HCT116 (cell line): ENCODE measurements around the gene LRRC74A. TPM values are rescaled to one million over a fixed set of nuclear protein-coding genes. Genes with fewer than 3 reads are reported as not detected.

Experiments
- ATAC-seq: fragments of 200-7000 bp; cut with Tn5 transposase; 2 replicates; pipeline ENCODE4 v1.9.1; 2020; ENCODE audit warnings: mild to moderate bottlenecking, moderate library complexity
- BruUV-seq: library from RNA; stranded (reverse); fragments of 400-500 nt; replicated peaks from 2 replicates; lab custom pipeline; 2021; lab: Mats Ljungman, UMichigan
- CTCF ChIA-PET: fragments of 300-600 bp; sonication (Branson Sonifier 250); formaldehyde crosslinking; loops from one replicate; lab custom pipeline; 2021; ENCODE audit warnings: antibody characterized with exemption; lab: Charles Lee
- POLR2A ChIA-PET: fragments of 300-600, 350-600 bp; sonication (Branson Sonifier 250); formaldehyde crosslinking; loops from one replicate; lab custom pipeline; 2021; ENCODE audit warnings: antibody characterized with exemption; lab: Charles Lee
- RAD21 ChIA-PET, 2 experiments: fragments of 300-600 bp; sonication (Branson Sonifier 250); formaldehyde crosslinking; loops; one replicate each; lab custom pipeline; 2023; ENCODE audit warnings: low total read pairs in 2 of 2; ENCODE audit not compliant: uncharacterized antibody in 2 of 2, unreplicated experiment in 2 of 2, low non-redundant PET in 1 of 2; lab: Charles Lee
- DNase-seq: peaks from one replicate; pipeline ENCODE4 v3.0.0-alpha.2; 2010; ENCODE audit warnings: low read depth, low spot score
- H2AFZ ChIP-seq: fragments of 200-600 bp; shearing (Covaris generic), sonication (generic); 2 replicates; pipeline ENCODE4 v1.6.1; 2017; ENCODE audit warnings: low read depth, mixed run types, mixed read lengths, antibody characterized with exemption, low read length; ENCODE audit not compliant: poor library complexity, severe bottlenecking
- H3K27ac ChIP-seq: 2 replicates; pipeline ENCODE4 v1.5.1; 2012; ENCODE audit warnings: low read depth, low read length
- H3K27me3 ChIP-seq: fragments of 200-600 bp; sonication (generic); 2 replicates; pipeline ENCODE4 v1.6.1; 2016; ENCODE audit warnings: mixed run types, low read length, mixed read lengths; ENCODE audit not compliant: insufficient read depth
- H3K36me3 ChIP-seq, 2 experiments: fragments of 200-500 bp in 1 of 2; fragments of 200-600 bp in 1 of 2; sonication (Bioruptor generic) in 1 of 2; sonication (generic) in 1 of 2; 2 replicates each; pipeline versions ENCODE4 v1.5.1 to v1.6.1; 2014 to 2016; ENCODE audit warnings: low read length in 2 of 2, inconsistent platforms in 1 of 2, mixed read lengths in 1 of 2, mixed run types in 1 of 2; ENCODE audit not compliant: insufficient read depth in 2 of 2, control insufficient read depth in 1 of 2
- H3K4me1 ChIP-seq, 2 experiments: fragments of 200-600 bp in 1 of 2; sonication (generic) in 1 of 2; 2 replicates each; pipeline versions ENCODE4 v1.5.1 to v1.6.1; 2012 to 2017; ENCODE audit warnings: low read length in 2 of 2, inconsistent platforms in 1 of 2, mild to moderate bottlenecking in 1 of 2, mixed read lengths in 1 of 2, mixed run types in 1 of 2, moderate library complexity in 1 of 2; ENCODE audit not compliant: insufficient read depth in 2 of 2, control insufficient read depth in 1 of 2
- H3K4me2 ChIP-seq: fragments of 200-600 bp; sonication (generic); 2 replicates; pipeline ENCODE4 v1.6.1; 2017; ENCODE audit warnings: mixed run types, low read length, mixed read lengths
- H3K4me3 ChIP-seq, 2 experiments: fragments of 200-600 bp in 1 of 2; sonication (generic) in 1 of 2; replicated peaks in 1 of 2; 2 replicates each; pipeline ENCODE4 v1.5.1; 2011 to 2016; ENCODE audit warnings: low read length in 2 of 2, control low read depth in 1 of 2, low read depth in 1 of 2, mild to moderate bottlenecking in 1 of 2, mixed read lengths in 1 of 2, mixed run types in 1 of 2
- H3K79me2 ChIP-seq: fragments of 200-600 bp; sonication (generic); 2 replicates; pipeline ENCODE4 v1.6.1; 2017; ENCODE audit warnings: mild to moderate bottlenecking, mixed run types, low read length, moderate library complexity, mixed read lengths; ENCODE audit not compliant: insufficient read depth
- H3K9ac ChIP-seq: fragments of 200-600 bp; sonication (generic); 2 replicates; pipeline ENCODE4 v1.6.1; 2016; ENCODE audit warnings: low read length, mixed read lengths
- H3K9me2 ChIP-seq: fragments of 200-600 bp; sonication (generic), shearing (Covaris generic); 2 replicates; pipeline ENCODE4 v1.6.1; 2017; ENCODE audit warnings: mixed run types, mild to moderate bottlenecking, moderate library complexity; ENCODE audit not compliant: insufficient read depth
- H3K9me3 ChIP-seq, 2 experiments: fragments of 200-500 bp in 1 of 2; fragments of 200-600 bp in 1 of 2; sonication (Bioruptor generic) in 1 of 2; sonication (generic) in 1 of 2; 2 replicates each; pipeline ENCODE4 v1.6.1; 2014 to 2017; ENCODE audit warnings: low read length in 2 of 2, mixed read lengths in 2 of 2, inconsistent platforms in 1 of 2, low read depth in 1 of 2, mild to moderate bottlenecking in 1 of 2, mixed run types in 1 of 2, moderate library complexity in 1 of 2; ENCODE audit not compliant: control insufficient read depth in 1 of 2, insufficient read depth in 1 of 2
- H4K20me1 ChIP-seq: fragments of 200-600 bp; sonication (generic), shearing (Covaris generic); 2 replicates; pipeline ENCODE4 v1.6.1; 2017; ENCODE audit warnings: mixed run types, mild to moderate bottlenecking, moderate library complexity; ENCODE audit not compliant: insufficient read depth
- CBX3 ChIP-seq: IDR thresholded peaks from 2 replicates; pipeline ENCODE4 v1.6.1; 2012; ENCODE audit warnings: low read depth
- EGR1 ChIP-seq: IDR thresholded peaks from 2 replicates; pipeline ENCODE4 v1.6.1; 2012; ENCODE audit warnings: low read depth
- EZH2 ChIP-seq: fragments of 200-600 bp; sonication (generic); IDR thresholded peaks from 2 replicates; pipeline ENCODE4 v1.6.1; 2017; ENCODE audit warnings: antibody characterized with exemption, mixed run types
- EZH2phosphoT487 ChIP-seq: fragments of 200-600 bp; IDR thresholded peaks from 2 replicates; pipeline ENCODE4 v1.6.1; 2018; ENCODE audit warnings: antibody characterized with exemption, borderline replicate concordance
- JUND ChIP-seq: IDR thresholded peaks from 2 replicates; pipeline ENCODE4 v1.6.1; 2012
- POLR2A ChIP-seq: IDR thresholded peaks from 2 replicates; pipeline ENCODE4 v1.7.0; 2011; ENCODE audit warnings: borderline replicate concordance; ENCODE audit not compliant: insufficient read depth, insufficient read length; ENCODE audit errors: extremely low read depth
- POLR2AphosphoS5 ChIP-seq: IDR thresholded peaks from 2 replicates; pipeline ENCODE4 v1.6.1; 2011; ENCODE audit warnings: mild to moderate bottlenecking, low read depth, low read length, moderate library complexity
- SRF ChIP-seq: IDR thresholded peaks from 2 replicates; pipeline ENCODE4 v1.6.1; 2012; ENCODE audit warnings: low read depth
- TCF7L2 ChIP-seq: IDR thresholded peaks from 2 replicates; pipeline ENCODE4 v1.7.0; 2011; ENCODE audit warnings: borderline replicate concordance, inconsistent platforms; ENCODE audit not compliant: insufficient read depth, insufficient read length; ENCODE audit errors: extremely low read depth
- intact Hi-C: fragments of 100-400 bp; cut with micrococcal nuclease; formaldehyde crosslinking; loops from 2 replicates; pipeline ENCODE4 v1.10.0; 2022
- total RNA-seq: library from RNA; stranded (reverse); gene quantifications from one replicate; pipeline ENCODE4 v1.2.1, GENCODE V29; 2021; ENCODE audit not compliant: unreplicated experiment
- TF ChIP-seq, protein P1 (sequence below): IDR thresholded peaks from 2 replicates; pipeline ENCODE4 v1.6.1; 2012
- TF ChIP-seq, protein P2 (sequence below): IDR thresholded peaks from 2 replicates; pipeline ENCODE4 v1.6.1; 2012; ENCODE audit warnings: low read depth
- TF ChIP-seq, protein P3 (sequence below): IDR thresholded peaks from 2 replicates; pipeline ENCODE4 v1.6.1; 2011; ENCODE audit warnings: mild to moderate bottlenecking, low read length, moderate library complexity; ENCODE audit not compliant: insufficient replicate concordance; ENCODE audit errors: extremely low read depth
- TF ChIP-seq, protein P4 (sequence below), 3 experiments: fragments of 200-600 bp in 1 of 3; sonication (generic) in 1 of 3; IDR thresholded peaks in 2 of 3; conservative IDR thresholded peaks in 1 of 3; 2 replicates each; pipeline ENCODE4 v1.5.1; 2012 to 2017; ENCODE audit warnings: low read depth in 2 of 3, low read length in 2 of 3, antibody characterized with exemption in 1 of 3, borderline replicate concordance in 1 of 3, control low read depth in 1 of 3, mild to moderate bottlenecking in 1 of 3, mixed read lengths in 1 of 3, mixed run types in 1 of 3, moderate library complexity in 1 of 3; ENCODE audit not compliant: insufficient read depth in 1 of 3

LRRC74A gene
- total RNA-seq, 1 experiment from 2014 or later, result not detected

DNA sequence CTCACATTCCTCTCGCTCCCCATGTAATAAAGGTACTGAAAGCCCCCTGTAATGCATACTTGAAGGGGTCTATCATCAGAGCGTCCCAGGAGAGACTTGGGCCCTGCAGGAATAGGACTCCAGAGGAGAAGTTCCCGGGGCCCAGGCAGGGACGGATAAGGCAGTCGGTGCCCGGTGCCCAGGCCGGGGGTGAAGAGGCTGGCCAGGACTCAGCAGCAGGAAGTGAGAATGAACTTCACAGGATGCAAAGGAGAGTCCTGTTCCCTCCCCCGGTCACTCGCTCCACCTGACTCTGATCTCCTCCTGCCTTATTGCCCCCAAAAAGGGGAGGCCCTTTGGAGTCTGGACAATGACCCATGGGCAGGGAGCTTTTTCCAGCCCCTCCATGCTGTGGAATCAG lies 40.2 kb downstream of the LRRC74A start:
- Histone ChIP-seq H3K9me2 (no peaks in the 10 kb centered on the region), H3K27ac (no peak overlapping the region), H4K20me1 (no peaks in the 10 kb centered on the region), H2AFZ (no peak overlapping the region), H3K79me2 (no peaks in the 10 kb centered on the region), H3K27me3 (no peaks in the 10 kb centered on the region), H3K4me3 (no peak overlapping the region), H3K4me1 (no peaks in the 10 kb centered on the region), H3K4me2 (no peak overlapping the region), H3K36me3 (no peaks in the 10 kb centered on the region), H3K9ac (no peak overlapping the region), H3K9me3 (no peaks in the 10 kb centered on the region)
- BruUV-seq, result no TSS peak
- ChIA-PET POLR2A (no interaction called here), RAD21 (interaction anchor here in 1 of 2 experiments (0.7 kb wide), 1 partner anchor 216 kb away, joined by 3 read pairs; no protein-coding TSS in a partner anchor), CTCF (interaction anchor here (1.2 kb wide), 1 partner anchor 9 kb away, joined by 3 read pairs; no protein-coding TSS in a partner anchor)
- DNase-seq (no peak), ATAC-seq (no peak)
- intact Hi-C loops, result no loop called here
- no peak for TF ChIP-seq CBX3
- TF ChIP-seq EGR1, result no peak
- TF ChIP-seq, protein P1, sequence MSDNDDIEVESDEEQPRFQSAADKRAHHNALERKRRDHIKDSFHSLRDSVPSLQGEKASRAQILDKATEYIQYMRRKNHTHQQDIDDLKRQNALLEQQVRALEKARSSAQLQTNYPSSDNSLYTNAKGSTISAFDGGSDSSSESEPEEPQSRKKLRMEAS, result no peak
- TF ChIP-seq EZH2, result no peak
- TF ChIP-seq TCF7L2, result no peak
- TF ChIP-seq, protein P2, sequence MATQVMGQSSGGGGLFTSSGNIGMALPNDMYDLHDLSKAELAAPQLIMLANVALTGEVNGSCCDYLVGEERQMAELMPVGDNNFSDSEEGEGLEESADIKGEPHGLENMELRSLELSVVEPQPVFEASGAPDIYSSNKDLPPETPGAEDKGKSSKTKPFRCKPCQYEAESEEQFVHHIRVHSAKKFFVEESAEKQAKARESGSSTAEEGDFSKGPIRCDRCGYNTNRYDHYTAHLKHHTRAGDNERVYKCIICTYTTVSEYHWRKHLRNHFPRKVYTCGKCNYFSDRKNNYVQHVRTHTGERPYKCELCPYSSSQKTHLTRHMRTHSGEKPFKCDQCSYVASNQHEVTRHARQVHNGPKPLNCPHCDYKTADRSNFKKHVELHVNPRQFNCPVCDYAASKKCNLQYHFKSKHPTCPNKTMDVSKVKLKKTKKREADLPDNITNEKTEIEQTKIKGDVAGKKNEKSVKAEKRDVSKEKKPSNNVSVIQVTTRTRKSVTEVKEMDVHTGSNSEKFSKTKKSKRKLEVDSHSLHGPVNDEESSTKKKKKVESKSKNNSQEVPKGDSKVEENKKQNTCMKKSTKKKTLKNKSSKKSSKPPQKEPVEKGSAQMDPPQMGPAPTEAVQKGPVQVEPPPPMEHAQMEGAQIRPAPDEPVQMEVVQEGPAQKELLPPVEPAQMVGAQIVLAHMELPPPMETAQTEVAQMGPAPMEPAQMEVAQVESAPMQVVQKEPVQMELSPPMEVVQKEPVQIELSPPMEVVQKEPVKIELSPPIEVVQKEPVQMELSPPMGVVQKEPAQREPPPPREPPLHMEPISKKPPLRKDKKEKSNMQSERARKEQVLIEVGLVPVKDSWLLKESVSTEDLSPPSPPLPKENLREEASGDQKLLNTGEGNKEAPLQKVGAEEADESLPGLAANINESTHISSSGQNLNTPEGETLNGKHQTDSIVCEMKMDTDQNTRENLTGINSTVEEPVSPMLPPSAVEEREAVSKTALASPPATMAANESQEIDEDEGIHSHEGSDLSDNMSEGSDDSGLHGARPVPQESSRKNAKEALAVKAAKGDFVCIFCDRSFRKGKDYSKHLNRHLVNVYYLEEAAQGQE, result no peak
- TF ChIP-seq SRF, result no peak
- TF ChIP-seq, protein P3, sequence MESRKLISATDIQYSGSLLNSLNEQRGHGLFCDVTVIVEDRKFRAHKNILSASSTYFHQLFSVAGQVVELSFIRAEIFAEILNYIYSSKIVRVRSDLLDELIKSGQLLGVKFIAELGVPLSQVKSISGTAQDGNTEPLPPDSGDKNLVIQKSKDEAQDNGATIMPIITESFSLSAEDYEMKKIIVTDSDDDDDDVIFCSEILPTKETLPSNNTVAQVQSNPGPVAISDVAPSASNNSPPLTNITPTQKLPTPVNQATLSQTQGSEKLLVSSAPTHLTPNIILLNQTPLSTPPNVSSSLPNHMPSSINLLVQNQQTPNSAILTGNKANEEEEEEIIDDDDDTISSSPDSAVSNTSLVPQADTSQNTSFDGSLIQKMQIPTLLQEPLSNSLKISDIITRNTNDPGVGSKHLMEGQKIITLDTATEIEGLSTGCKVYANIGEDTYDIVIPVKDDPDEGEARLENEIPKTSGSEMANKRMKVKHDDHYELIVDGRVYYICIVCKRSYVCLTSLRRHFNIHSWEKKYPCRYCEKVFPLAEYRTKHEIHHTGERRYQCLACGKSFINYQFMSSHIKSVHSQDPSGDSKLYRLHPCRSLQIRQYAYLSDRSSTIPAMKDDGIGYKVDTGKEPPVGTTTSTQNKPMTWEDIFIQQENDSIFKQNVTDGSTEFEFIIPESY, result no peak
- TF ChIP-seq POLR2A, result no peak
- TF ChIP-seq EZH2phosphoT487, result no peak
- no peak for TF ChIP-seq POLR2AphosphoS5
- TF ChIP-seq, protein P4, sequence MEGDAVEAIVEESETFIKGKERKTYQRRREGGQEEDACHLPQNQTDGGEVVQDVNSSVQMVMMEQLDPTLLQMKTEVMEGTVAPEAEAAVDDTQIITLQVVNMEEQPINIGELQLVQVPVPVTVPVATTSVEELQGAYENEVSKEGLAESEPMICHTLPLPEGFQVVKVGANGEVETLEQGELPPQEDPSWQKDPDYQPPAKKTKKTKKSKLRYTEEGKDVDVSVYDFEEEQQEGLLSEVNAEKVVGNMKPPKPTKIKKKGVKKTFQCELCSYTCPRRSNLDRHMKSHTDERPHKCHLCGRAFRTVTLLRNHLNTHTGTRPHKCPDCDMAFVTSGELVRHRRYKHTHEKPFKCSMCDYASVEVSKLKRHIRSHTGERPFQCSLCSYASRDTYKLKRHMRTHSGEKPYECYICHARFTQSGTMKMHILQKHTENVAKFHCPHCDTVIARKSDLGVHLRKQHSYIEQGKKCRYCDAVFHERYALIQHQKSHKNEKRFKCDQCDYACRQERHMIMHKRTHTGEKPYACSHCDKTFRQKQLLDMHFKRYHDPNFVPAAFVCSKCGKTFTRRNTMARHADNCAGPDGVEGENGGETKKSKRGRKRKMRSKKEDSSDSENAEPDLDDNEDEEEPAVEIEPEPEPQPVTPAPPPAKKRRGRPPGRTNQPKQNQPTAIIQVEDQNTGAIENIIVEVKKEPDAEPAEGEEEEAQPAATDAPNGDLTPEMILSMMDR (IDR thresholded peaks at IDR 0.05 in 2 of 3, conservative IDR thresholded peaks at IDR 0.05 in 1 of 3; ENCODE audit: borderline replicate concordance in 1 of 3, insufficient read depth in 1 of 3, low read depth in 2 of 3, low read length in 2 of 3), result no peak
- no peak for TF ChIP-seq JUND
